Fibroblast of skin of left biceps (primary cell): ENCODE results near the gene OLR1.
A peak's percentile ranks its signal among the peaks of the same experiment; 100 is the strongest.
"Not testable (repeated sequence)": the region's sequence is repeated elsewhere in the genome, so short reads cannot be mapped to it uniquely, and the experiment has no call there.

Experiments
- DNase-seq, 2 experiments: peaks; one replicate each; pipeline ENCODE4 v3.0.0-alpha.2; 2013; ENCODE audit warnings: low read depth in 2 of 2

Gene OLR1

GRCh38 chr12:10190558-10191388 lies 18.8 kb upstream of the OLR1 start:
- no peak for DNase-seq

GRCh38 chr12:10189653-10190052 lies 17.7 kb upstream of the OLR1 start:
- no peak for DNase-seq

- DNase-seq: not testable (repeated sequence)
These were observed 15.0 kb upstream of the OLR1 start for GRCh38 chr12:10186958-10187357.

- DNase-seq: no peak
These were observed 14.4 kb upstream of the OLR1 start for GRCh38 chr12:10186299-10186698.

- peak; percentile 64 to 67 for DNase-seq
These were observed 12.4 kb upstream of the OLR1 start for GRCh38 chr12:10184261-10184843.

- DNase-seq: peak; percentile 50 to 53
These were observed 10.6 kb upstream of the OLR1 start for GRCh38 chr12:10182354-10183049.

- no peak for DNase-seq
These were observed 7.8 kb upstream of the OLR1 start for GRCh38 chr12:10179776-10180181.

- no peak for DNase-seq
These were observed 6.9 kb upstream of the OLR1 start, which contains the start of gene TMEM52B for GRCh38 chr12:10178821-10179220. TSS of gene TMEM52B (plus strand) at chr12:10179032. CDS start at chr12:10179575, 543 bp downstream.

GRCh38 chr12:10175846-10176636 lies 4.1 kb upstream of the OLR1 start:
- DNase-seq: no peak

- DNase-seq: no peak
These were observed 3.2 kb upstream of the OLR1 start for GRCh38 chr12:10174986-10175614.

- DNase-seq: no peak
These were observed 1.7 kb downstream of the OLR1 start for GRCh38 chr12:10170216-10170615.

GRCh38 chr12:10169104-10169503 lies 2.8 kb downstream of the OLR1 start:
- peak in 1 of 2 experiments; percentile 36 for DNase-seq

GRCh38 chr12:10167599-10167998 lies 4.3 kb downstream of the OLR1 start:
- DNase-seq: no peak

GRCh38 chr12:10165421-10165820 lies 6.5 kb downstream of the OLR1 start:
- no peak for DNase-seq

GRCh38 chr12:10163084-10163483 lies 8.8 kb downstream of the OLR1 start:
- no peak for DNase-seq

- no peak for DNase-seq
These were observed 11.1 kb downstream of the OLR1 start for GRCh38 chr12:10160617-10161385.

GRCh38 chr12:10159280-10159679 lies 12.7 kb downstream of the OLR1 start:
- DNase-seq: no peak

GRCh38 chr12:10158406-10158805 lies 13.5 kb downstream of the OLR1 start:
- no peak for DNase-seq

GRCh38 chr12:10155966-10156365 lies 16.0 kb downstream of the OLR1 start:
- DNase-seq: no peak

- DNase-seq: no peak
These were observed 17.8 kb downstream of the OLR1 start for GRCh38 chr12:10154145-10154496.
